Fibroblast of pulmonary artery (primary cell): ENCODE measurements around the gene FAM135A.
A peak's percentile ranks its signal among the peaks of the same experiment; 100 is the strongest.

ENCODE experiments used
- DNase-seq: peaks from one replicate; pipeline ENCODE4 v3.0.0-alpha.2; 2010; ENCODE audit warnings: low read depth
- H3K4me3 ChIP-seq: replicated peaks from 2 replicates; pipeline ENCODE4 v1.5.1; 2011; ENCODE audit warnings: low read depth, mild to moderate bottlenecking, control low read depth, low read length, moderate library complexity
- CTCF ChIP-seq: IDR thresholded peaks from 2 replicates; pipeline ENCODE4 v1.5.1; 2011; ENCODE audit warnings: mild to moderate bottlenecking, control low read depth, low read length, inconsistent platforms; ENCODE audit errors: missing control alignments

FAM135A gene

GRCh38 chr6:70375882-70376281 is 37.4 kb upstream of the FAM135A start:
- no peak overlapping the region for H3K4me3 ChIP-seq
- peak; percentile 19 for TF ChIP-seq CTCF
- no peak for DNase-seq

GRCh38 chr6:70376628-70377027 is 36.7 kb upstream of the FAM135A start:
- no peak for DNase-seq
- no peak overlapping the region for H3K4me3 ChIP-seq
- no peak for TF ChIP-seq CTCF

GRCh38 chr6:70377372-70377771 is 35.9 kb upstream of the FAM135A start:
- TF ChIP-seq CTCF = no peak
- H3K4me3 ChIP-seq = no peak overlapping the region
- DNase-seq = no peak

GRCh38 chr6:70379473-70380013 is 33.8 kb upstream of the FAM135A start:
- no peak overlapping the region for H3K4me3 ChIP-seq
- DNase-seq = no peak
- TF ChIP-seq CTCF = no peak

- no peak overlapping the region for H3K4me3 ChIP-seq
- DNase-seq = no peak
- TF ChIP-seq CTCF = no peak
These were observed 33.1 kb upstream of the FAM135A start for GRCh38 chr6:70380252-70380651.

- no peak for TF ChIP-seq CTCF
- H3K4me3 ChIP-seq = no peak overlapping the region
These were observed 32.4 kb upstream of the FAM135A start for GRCh38 chr6:70380771-70381416.

GRCh38 chr6:70381417-70381782 is 31.9 kb upstream of the FAM135A start:
- no peak for TF ChIP-seq CTCF
- DNase-seq = no peak

More at GRCh38 chr6:70380771-70381416, 32.4 kb upstream of the FAM135A start:
- no peak for DNase-seq

More at GRCh38 chr6:70381417-70381782, 31.9 kb upstream of the FAM135A start:
- H3K4me3 ChIP-seq = no peak overlapping the region
